GM12878 (cell line): ENCODE results near the gene MEGF9. TPM values are rescaled to one million over a fixed set of nuclear protein-coding genes. Genes with fewer than 3 reads are reported as not detected.

Experiments
- ATAC-seq: fragments of 200-7000 bp; cut with Tn5 transposase; 3 replicates; pipeline ENCODE4 v1.9.1; 2020; ENCODE audit warnings: mild to moderate bottlenecking, moderate library complexity
- BruUV-seq: library from RNA; stranded (reverse); fragments of 400-500 nt; replicated peaks from 2 replicates; lab custom pipeline; 2021; lab: Mats Ljungman, UMichigan
- CTCF ChIA-PET: fragments of 300-600 bp; sonication (Branson Sonifier 250); formaldehyde crosslinking; extraction: SDS; loops from one replicate; lab custom pipeline; 2021; ENCODE audit warnings: inconsistent platforms; lab: Yijun Ruan, JAX
- POLR2A ChIA-PET: fragments of 350-600 bp; formaldehyde crosslinking; extraction: SDS; loops from one replicate; lab custom pipeline; 2021; ENCODE audit warnings: inconsistent platforms; lab: Charles Lee
- RAD21 ChIA-PET: fragments of 300-600 bp; sonication (Branson Sonifier 250); formaldehyde crosslinking; loops from one replicate; lab custom pipeline; 2023; ENCODE audit warnings: antibody characterized with exemption; ENCODE audit not compliant: unreplicated experiment; lab: Charles Lee
- SMC1A ChIA-PET: fragments of 300-600 bp; sonication (Branson Sonifier 250); formaldehyde crosslinking; loops from one replicate; lab custom pipeline; 2023; ENCODE audit not compliant: unreplicated experiment, uncharacterized antibody; lab: Charles Lee
- DNase-seq: peaks from one replicate; pipeline ENCODE4 v3.0.0-alpha.2; 2011; ENCODE audit warnings: low read depth, low spot score
- FAIRE-seq: peaks from 3 replicates; lab custom pipeline; 2011; peaks lifted over from hg19 to GRCh38; lab: Jason Lieb, UNC
- H2AFZ ChIP-seq: 2 replicates; pipeline ENCODE4 v1.6.0; 2011; ENCODE audit warnings: low read depth, low read length, control low read depth; ENCODE audit not compliant: control insufficient read depth
- H3K27ac ChIP-seq: 2 replicates; pipeline ENCODE4 v1.5.1; 2011; ENCODE audit warnings: control low read depth; ENCODE audit not compliant: control insufficient read depth, insufficient read depth
- H3K27me3 ChIP-seq, 2 experiments: replicated peaks in 1 of 2; 2 replicates each; pipeline versions ENCODE4 v1.6.0 to v1.6.1; 2011; ENCODE audit warnings: low read length in 1 of 2; ENCODE audit not compliant: control insufficient read depth in 2 of 2, insufficient read depth in 2 of 2
- H3K36me3 ChIP-seq, 2 experiments: 2 replicates each; pipeline ENCODE4 v1.5.1; 2011; ENCODE audit warnings: low read length in 1 of 2; ENCODE audit not compliant: control insufficient read depth in 2 of 2, insufficient read depth in 2 of 2
- H3K4me1 ChIP-seq: 2 replicates; pipeline ENCODE4 v1.6.1; 2011; ENCODE audit warnings: mild to moderate bottlenecking, low read length, moderate library complexity, mixed read lengths; ENCODE audit not compliant: control insufficient read depth, insufficient read depth
- H3K4me2 ChIP-seq: 2 replicates; pipeline ENCODE4 v1.6.0; 2011; ENCODE audit warnings: control low read depth; ENCODE audit not compliant: control insufficient read depth, insufficient read depth
- H3K4me3 ChIP-seq: fragments of 200-600 bp; sonication (generic); 2 replicates; pipeline ENCODE4 v1.5.1; 2016
- H3K79me2 ChIP-seq: 2 replicates; pipeline ENCODE4 v1.6.0; 2011; ENCODE audit warnings: low read length; ENCODE audit not compliant: control insufficient read depth, insufficient read depth
- H3K9ac ChIP-seq: 2 replicates; pipeline ENCODE4 v1.8.0; 2011; ENCODE audit warnings: low read length, control low read depth, mixed read lengths; ENCODE audit not compliant: control insufficient read depth, insufficient read depth
- H3K9me3 ChIP-seq: replicated peaks from 3 replicates; pipeline ENCODE4 v1.5.1; 2011; ENCODE audit warnings: mild to moderate bottlenecking, low read length; ENCODE audit not compliant: control insufficient read depth, insufficient read depth
- H4K20me1 ChIP-seq: 2 replicates; pipeline ENCODE4 v1.6.0; 2011; ENCODE audit not compliant: control insufficient read depth, insufficient read depth
- BCLAF1 ChIP-seq: fragments of 450-650 bp; IDR thresholded peaks from 2 replicates; pipeline ENCODE4 v1.6.1; 2017; ENCODE audit warnings: antibody characterized with exemption, mild to moderate bottlenecking, moderate library complexity
- DPF2 ChIP-seq: fragments of 450-650 bp; IDR thresholded peaks from 2 replicates; pipeline ENCODE4 v1.6.1; 2017; ENCODE audit warnings: mild to moderate bottlenecking
- EED ChIP-seq: sonication (generic); IDR thresholded peaks from 2 replicates; pipeline ENCODE4 v1.6.1; 2016; ENCODE audit warnings: antibody characterized with exemption, low read depth
- EGR1 ChIP-seq, 2 experiments: IDR thresholded peaks; 1 replicate in 1 of 2; 2 replicates in 1 of 2; pipeline ENCODE4 v1.6.1; 2011 to 2012; ENCODE audit warnings: low read depth in 2 of 2, low read length in 2 of 2, borderline replicate concordance in 1 of 2, mild to moderate bottlenecking in 1 of 2, moderate library complexity in 1 of 2
- HDGF ChIP-seq: fragments of 450-650 bp; IDR thresholded peaks from 2 replicates; pipeline ENCODE4 v1.6.1; 2016; ENCODE audit warnings: antibody characterized with exemption
- IRF4 ChIP-seq: IDR thresholded peaks from 2 replicates; pipeline ENCODE4 v1.6.1; 2011; ENCODE audit warnings: low read depth, low read length
- KDM1A ChIP-seq: fragments of 200-600 bp; sonication (generic); IDR thresholded peaks from 2 replicates; pipeline ENCODE4 v1.6.1; 2016; ENCODE audit warnings: borderline replicate concordance
- LARP7 ChIP-seq: fragments of 450-650 bp; IDR thresholded peaks from 2 replicates; pipeline ENCODE4 v1.6.1; 2017; ENCODE audit warnings: mild to moderate bottlenecking
- NKRF ChIP-seq: fragments of 450-650 bp; conservative IDR thresholded peaks from 2 replicates; pipeline ENCODE4 v1.6.1; 2017; ENCODE audit warnings: mild to moderate bottlenecking, moderate library complexity
- POLR2A ChIP-seq: IDR thresholded peaks from 2 replicates; pipeline ENCODE4 v1.6.1; 2011; ENCODE audit warnings: low read depth, mild to moderate bottlenecking, low read length
- RUNX3 ChIP-seq: IDR thresholded peaks from 2 replicates; pipeline ENCODE4 v1.6.1; 2012; ENCODE audit warnings: low read length, inconsistent platforms
- TCF3 ChIP-seq: IDR thresholded peaks from 2 replicates; pipeline ENCODE4 v1.6.1; 2012; ENCODE audit warnings: low read depth, mild to moderate bottlenecking, low read length, borderline replicate concordance; ENCODE audit not compliant: insufficient read depth
- YBX1 ChIP-seq: fragments of 450-650 bp; IDR thresholded peaks from 2 replicates; pipeline ENCODE4 v1.6.1; 2016; ENCODE audit warnings: antibody characterized with exemption
- YY1 ChIP-seq: IDR thresholded peaks from 2 replicates; pipeline ENCODE4 v1.6.1; 2011; ENCODE audit warnings: low read depth, mild to moderate bottlenecking, low read length
- WGBS: methylation state at CpG from one replicate; pipeline ENCODE4 v1.1.6; 2016; ENCODE audit warnings: low lambda C conversion rate; ENCODE audit not compliant: insufficient replicate concordance, insufficient coverage; ENCODE audit errors: missing lambda C conversion rate; 5-methylcytosine and 5-hydroxymethylcytosine counted together
- in situ Hi-C: fragments of 300-500 bp; cut with MboI; formaldehyde crosslinking; loops from 9 replicates; pipeline ENCODE4 v1.14.3; 2018; ENCODE audit warnings: mixed read lengths
- intact Hi-C: fragments of 100-400 bp; cut with micrococcal nuclease; formaldehyde crosslinking; loops from one replicate; pipeline ENCODE4 v1.14.2; 2022; ENCODE audit not compliant: unreplicated experiment
- polyA plus RNA-seq, 11 experiments: library from polyadenylated mRNA; depleted of rRNA in 4 of 11; unstranded in 6 of 11; stranded (reverse) in 5 of 11; fragments of >200 nt; fragmentation: Nextera tagmentation in 4 of 11; fragmentation: Illumina TruSeq in 1 of 11; extraction: Ambion mirVana in 4 of 11; extraction: Trizol in 1 of 11; gene quantifications; 1 replicate in 1 of 11; 2 replicates in 10 of 11; pipeline versions ENCODE4 v1.2.1 to v1.2.3, GENCODE V29; 2011 to 2016; ENCODE audit warnings: inconsistent platforms in 2 of 11, missing spikeins in 2 of 11, low read depth in 1 of 11
- total RNA-seq, 4 experiments: library from RNA; depleted of rRNA in 3 of 4; stranded (reverse); fragments of >200 nt in 3 of 4; fragmentation: Illumina TruSeq in 1 of 4; extraction: Trizol in 1 of 4; gene quantifications; 2 replicates each; pipeline versions ENCODE4 v1.2.1 to v1.2.3, GENCODE V29; 2013 to 2021

MEGF9 gene
- total and polyA plus RNA-seq, 10 of the 15 experiments (the other 5 are each of a cell fraction or from before 2014, with no cell fraction given), result 0.71 to 5.1 (median 2.6) TPM

- no peak for TF ChIP-seq BCLAF1
Observed at GRCh38 chr9:120561709-120562108, 152.6 kb downstream of the MEGF9 start (continued).

- ChIA-PET SMC1A (no interaction called here), RAD21 (no interaction called here), POLR2A (interaction anchor here (0.6 to 0.7 kb wide), 2 partner anchors 70 to 393 kb away, joined by 3 read pairs; no protein-coding TSS in a partner anchor), CTCF (no interaction called here)
- H3K79me2 ChIP-seq, result no peaks in the 10 kb centered on the region; the same call in 1 of the 2 replicates
- H3K36me3 ChIP-seq, result peaks cover 6 to 11% of the 10 kb centered on the region in 2 experiments; a peak in 3 of 4 replicates
- FAIRE-seq, result no peak
- 100% methylated on average over 1 of the region's 1 CpG for WGBS
- no peak overlapping the region for H3K27ac ChIP-seq
- no peaks in the 10 kb centered on the region for H3K27me3 ChIP-seq
- no peak overlapping the region for H2AFZ ChIP-seq
- no TSS peak for BruUV-seq
- no peak overlapping the region for H3K9ac ChIP-seq
- ATAC-seq, result no peak
- no peak overlapping the region for H3K4me2 ChIP-seq
- TF ChIP-seq IRF4 (no peak), YY1 (no peak), YBX1 (no peak), TCF3 (no peak), NKRF (no peak), EED (no peak), RUNX3 (no peak), KDM1A (no peak), HDGF (no peak), POLR2A (no peak), DPF2 (no peak), EGR1 (IDR thresholded peaks at IDR 0.05; ENCODE audit: borderline replicate concordance in 1 of 2, low read depth in 2 of 2, low read length in 2 of 2) (no peak), LARP7 (no peak)
- in situ Hi-C loops (no loop called here), intact Hi-C loops (no loop called here)
- no peak overlapping the region for H3K4me3 ChIP-seq
- H4K20me1 ChIP-seq, result no peaks in the 10 kb centered on the region
- DNase-seq, result no peak
- no peaks in the 10 kb centered on the region for H3K4me1 ChIP-seq
- no peaks in the 10 kb centered on the region for H3K9me3 ChIP-seq
Observed at GRCh38 chr9:120559546-120559945, 154.7 kb downstream of the MEGF9 start.
